NCI-H128 (cell line): ENCODE results near the gene SUPT5H.
"Not testable (repeated sequence)": the region's sequence is repeated elsewhere in the genome, so short reads cannot be mapped to it uniquely, and the experiment has no call there.

Experiments
- DNase-seq: peaks from one replicate; lab custom pipeline; 2025; ENCODE audit not compliant: unreplicated experiment; lab: John Stamatoyannopoulos, UW

The SUPT5H gene

DNA sequence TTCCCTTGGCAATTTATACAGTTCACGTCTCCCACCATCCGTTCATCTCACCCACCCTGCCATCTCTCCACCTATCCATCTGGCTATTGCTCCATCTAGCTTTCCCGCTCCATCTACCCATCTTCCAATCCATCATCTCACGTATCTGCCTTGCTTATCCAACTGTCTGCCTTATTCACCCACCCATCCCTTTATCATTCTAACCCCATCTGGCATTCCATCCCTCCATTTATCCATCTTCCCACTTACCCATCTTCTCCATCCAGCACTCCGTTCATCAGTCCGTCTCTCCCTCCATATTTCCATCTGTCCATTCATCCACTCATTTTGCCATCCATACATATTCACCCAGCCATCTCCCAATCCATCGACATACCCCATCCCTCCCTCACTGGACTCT lies 19.6 kb upstream of the SUPT5H start:
- no peak for DNase-seq

DNA sequence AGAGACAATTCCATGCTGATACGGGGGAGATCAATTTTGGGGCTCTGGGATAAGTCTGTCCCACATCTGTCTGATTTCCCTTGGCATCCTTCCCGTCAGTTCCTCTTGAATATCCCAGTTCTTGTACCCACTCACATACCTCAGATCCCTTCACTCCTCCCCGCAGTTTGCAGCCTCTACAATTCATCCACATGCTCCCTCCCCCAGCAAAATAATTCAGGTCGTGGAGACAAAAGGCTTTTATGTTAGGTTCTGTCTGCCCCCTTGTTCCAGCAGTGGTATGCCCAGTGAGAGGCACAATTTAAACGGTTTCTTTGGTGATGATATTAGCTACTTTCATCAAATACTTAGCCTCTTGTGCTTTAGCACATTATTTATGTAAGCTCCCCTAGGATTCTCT lies 19.2 kb upstream of the SUPT5H start:
- no peak for DNase-seq

DNA sequence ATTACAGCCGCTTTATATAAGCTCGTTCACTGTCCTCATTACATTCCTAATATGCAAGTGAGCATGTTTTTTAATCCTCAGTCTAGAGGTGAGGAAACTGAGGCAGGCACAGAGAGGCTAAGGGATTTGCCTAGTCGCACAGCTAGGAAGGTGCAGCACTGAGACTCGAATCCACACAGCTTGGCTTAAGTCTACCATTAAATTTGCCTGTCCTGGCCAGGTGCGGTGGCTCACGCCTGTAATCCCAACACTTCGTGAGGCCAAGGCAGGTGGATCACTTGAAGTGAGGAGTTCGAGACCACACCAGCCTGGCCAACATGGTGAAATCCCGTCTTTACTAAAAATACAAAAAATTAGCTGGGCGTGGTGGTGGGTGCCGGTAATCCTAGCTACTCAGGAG lies 17.7 kb upstream of the SUPT5H start:
- no peak for DNase-seq

DNA sequence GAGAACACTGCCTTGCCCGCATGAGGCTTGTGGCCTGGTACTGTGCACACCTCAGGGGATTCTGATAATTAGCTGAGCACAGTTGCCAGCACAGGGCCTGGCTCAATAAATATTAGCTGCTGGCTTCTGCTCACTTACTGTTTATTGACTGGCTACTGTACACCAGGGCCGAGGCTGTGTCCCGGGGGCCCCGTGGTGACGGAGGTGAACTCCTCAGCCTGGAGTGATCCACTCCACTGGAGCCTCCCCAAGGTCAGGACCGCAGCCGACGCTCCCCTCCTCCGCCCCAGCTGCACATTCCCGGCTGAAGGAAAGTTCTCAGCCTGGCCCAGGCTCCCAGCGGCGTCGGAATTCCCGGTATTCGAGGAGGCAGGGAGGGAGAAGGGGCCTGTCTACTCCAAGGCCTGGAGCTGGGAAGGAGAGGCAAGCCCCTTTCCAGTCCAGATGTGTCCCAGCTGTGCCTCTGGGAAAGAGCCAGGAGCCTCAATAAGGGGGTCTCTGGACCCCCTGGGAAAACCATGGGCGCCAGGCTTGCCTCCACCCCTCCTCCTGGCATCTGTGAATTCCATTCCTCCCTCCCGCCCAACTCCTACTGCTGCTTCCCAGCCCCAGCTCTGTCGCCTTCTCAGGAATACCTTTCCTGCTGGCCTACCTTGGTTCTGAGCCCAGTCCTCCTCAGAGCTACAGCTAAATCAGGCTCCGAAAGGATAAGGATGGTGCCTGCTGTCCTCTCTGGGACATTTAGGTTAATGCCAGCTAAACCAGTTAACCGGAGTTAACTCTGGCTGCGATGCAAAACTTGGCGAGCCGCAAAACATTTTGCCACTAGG lies 16.9 kb upstream of the SUPT5H start:
- no peak for DNase-seq

DNA sequence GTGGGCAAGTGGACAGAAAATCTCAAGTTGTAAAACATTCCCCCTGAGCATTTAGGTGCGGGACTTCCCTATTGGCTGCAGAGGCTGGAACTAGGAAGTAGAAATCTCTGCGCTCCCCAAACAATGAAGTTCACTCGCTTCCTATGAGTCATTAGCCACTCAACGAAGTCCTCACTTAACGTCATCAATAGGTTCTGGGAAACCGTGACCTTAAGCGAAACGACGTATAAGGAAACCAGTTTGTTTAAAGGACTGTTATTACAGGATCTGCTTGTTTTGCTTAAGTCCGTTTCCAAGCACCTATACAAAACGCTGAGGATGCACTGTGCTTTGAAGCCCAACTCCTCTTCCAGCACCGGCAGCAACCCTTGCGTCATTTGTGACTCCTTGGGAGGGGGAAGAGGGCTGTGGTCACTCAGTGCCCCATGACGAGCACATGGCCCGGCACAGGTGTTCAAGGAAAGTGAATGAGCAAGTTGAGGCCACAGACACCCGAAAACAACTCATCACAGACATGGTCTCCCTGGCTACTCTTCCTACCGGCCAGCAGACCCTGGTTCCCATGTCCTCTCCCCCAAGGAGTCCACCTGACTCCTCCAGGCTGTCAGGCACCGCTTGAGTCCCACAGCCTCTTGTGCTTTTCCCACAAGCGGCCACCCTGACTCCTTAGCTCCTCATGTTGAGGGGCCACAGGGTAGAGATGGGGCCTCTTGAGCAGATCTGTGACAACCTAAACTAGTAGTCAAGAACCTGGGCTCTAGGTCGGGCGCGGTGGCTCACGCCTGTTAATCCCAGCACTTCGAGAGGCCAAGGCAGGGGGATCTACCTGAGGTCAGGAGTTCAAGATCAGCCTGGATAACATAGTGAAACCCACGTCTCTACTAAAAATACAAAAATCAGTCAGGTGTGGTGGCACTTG lies 14.4 kb upstream of the SUPT5H start:
- DNase-seq: no peak

DNA sequence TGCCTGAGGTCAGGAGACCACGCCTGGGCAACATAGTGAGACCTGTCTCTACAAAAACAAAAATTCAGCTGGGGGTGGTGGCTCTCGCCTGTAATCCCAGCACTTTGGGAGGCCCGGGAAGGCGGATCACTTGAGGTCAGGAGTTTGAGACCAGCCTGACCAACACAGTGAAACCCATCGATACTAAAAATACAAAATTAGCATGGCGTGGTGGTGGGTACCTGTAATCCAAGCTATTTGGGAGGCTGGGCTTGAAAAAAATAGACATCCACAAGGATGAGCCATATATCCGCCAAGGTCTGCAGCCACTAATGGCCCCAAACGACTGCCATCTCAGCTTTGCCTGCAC lies 12.7 kb upstream of the SUPT5H start:
- no peak for DNase-seq

DNA sequence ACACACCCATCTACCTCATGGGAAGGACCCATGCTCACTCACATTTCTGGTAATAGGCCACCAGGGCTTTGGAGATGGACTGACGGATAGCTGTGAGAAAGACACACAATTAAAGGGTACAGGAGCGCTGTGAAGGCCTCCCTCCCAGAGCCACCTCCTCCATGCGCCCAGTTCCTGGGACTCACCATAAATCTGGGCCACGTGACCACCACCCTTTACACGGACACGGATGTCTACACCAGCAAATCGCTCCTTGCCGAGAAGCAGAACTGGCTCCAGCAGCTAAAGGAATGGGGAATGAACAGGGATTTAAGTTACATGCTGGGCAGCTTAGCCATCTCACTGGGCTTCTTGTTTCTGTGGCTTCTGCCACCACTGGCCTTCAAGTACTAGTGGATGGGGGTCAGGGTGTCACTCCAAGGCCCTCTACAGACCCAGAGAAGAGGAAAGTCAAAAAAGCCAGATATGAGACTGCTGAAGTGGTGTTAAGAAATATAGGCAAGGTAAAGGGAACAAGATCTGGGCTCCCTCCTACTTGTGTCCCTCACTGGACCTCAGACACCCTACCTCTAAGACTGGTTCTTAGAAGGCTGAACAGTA lies 11.8 kb upstream of the SUPT5H start:
- no peak for DNase-seq

DNA sequence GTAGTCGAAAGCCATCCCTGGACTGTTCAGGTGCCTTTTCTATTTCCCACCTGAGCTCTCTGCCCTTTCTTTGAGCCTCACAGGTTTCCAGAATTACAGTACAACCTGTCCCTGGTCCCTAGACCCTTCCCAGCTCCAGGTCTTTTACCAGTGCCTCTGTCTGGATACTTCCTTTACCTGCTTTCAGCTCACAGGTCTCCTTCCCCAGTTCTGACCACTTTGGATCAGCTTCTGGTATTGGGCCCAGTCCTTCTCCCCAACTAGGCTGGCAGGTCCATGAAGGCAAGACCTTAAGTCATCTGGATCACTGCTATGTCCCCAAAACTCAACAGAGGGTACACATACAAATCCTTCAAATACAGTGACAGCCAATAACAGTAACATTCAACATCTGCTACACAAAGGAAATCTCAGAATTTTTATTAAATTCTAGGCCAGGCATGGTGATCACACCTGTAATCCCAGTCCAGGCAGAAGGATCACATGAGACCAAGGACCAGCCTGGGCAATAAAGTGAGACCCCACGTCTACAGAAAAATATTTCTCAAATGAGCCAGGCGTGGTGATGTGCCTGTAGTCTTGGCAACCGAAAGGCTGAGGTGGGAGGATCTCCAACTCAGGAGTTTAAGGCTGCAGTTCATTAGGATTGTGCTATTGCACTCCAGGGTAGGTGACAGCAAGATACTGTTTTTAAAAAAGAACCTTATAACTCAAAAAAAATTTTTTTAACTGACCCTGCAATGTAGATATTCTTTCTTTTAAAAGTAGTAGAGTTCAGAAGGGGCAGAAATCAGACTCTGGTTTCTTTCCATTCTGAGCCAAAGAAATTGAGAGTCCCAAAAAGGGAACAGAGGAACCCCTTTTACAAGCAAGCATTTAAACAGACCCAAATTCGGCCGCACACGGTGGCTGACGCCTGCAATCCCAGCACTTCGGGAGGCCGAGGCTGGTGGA lies 11.0 kb upstream of the SUPT5H start:
- no peak for DNase-seq

DNA sequence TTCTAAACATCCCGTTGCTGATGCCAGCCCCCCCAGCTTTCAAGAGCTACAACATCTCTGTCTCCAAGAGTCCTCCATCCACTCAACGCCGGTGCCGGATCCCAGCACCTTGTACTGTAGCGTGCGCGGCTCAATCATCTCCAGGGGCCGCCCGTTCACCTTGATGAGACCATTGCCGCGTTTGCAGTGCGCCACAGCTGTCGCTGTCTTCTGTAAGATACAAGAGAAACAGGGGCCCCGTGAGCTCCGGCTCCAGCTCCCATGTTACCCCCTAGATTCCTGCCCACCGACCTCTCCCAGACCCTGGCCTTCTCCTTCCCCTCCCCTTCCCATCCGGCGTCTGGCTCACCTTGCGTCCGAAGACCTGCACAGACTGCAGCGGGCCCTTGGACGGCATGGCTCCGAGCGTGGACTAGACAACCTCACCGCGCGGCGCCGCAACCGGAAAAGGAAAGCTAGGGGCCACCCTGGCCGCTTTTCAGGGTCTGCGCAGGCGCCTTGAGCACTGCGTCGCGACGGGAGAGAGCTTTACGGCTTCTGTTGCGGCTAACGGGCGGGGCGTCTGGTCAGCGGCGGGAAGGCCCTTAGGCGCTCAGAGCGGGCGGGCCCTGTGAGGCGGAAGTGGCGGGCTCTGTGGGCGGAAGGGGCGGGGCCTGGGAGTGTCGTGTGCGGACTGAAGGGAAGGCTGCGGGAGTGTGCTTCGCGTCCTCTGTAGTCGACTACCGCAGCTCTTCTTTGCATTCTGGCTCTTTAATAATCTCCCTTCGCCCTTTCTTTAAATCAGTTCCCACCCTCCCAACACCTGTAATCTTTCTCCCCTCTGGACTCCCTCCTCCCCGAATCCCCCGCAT lies 9.7 kb upstream of the SUPT5H start, which contains the start of gene RPS16:
TSS of gene RPS16 (minus strand) at position 451 of the 851 bp plus-strand sequence. CDS start at position 397, 54 bp downstream.
- peak; percentile 97 for DNase-seq

DNA sequence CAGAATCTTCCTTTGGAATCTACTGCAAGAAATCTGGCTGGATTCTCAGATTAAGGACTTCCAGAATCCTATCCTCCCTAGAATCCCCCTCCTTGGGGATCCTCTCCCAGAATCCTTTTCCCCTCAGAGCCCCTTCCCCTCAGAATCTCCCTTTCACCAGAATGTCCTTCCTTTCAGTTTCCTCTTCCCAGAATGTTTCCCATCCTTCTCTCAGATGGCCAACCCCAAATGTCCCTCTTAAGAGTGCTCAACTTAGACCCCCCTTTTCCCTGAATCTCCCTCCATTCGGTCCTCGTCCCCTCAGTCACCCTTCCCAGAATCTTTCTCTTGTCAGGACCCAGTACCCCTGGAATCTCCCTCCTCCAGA lies 9.0 kb upstream of the SUPT5H start:
- no peak for DNase-seq

DNA sequence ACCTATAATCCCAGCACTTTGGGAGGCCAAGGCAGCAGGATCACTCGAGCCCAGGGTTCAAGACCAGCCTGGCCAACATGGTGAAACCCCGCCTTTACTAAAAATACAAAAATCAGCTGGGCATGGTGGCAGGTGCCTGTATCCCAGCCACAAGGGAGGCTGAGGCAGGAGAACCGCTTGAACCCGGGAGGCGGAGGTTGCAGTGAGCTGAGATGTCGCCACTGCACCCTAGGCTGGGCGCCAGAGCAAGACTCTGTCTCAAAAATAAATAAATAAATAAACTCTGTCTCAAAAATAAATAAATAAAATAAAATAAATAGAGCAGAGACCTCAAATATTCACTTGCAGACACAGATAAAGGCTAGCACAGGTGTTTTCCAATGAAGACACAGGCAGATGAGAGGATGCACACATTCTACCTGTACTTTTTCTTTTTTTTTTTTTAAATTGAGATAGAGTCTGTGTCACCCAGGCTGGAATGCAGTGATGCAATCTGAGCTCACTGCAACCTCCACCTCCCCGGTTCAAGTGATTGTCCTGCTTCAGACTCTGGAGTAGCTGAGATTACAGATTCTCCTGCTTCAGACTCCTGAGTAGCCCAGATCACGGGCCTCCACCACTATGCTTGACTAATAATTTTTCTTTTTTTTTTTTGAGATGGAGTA lies 7.0 kb upstream of the SUPT5H start:
- no peak for DNase-seq

DNA sequence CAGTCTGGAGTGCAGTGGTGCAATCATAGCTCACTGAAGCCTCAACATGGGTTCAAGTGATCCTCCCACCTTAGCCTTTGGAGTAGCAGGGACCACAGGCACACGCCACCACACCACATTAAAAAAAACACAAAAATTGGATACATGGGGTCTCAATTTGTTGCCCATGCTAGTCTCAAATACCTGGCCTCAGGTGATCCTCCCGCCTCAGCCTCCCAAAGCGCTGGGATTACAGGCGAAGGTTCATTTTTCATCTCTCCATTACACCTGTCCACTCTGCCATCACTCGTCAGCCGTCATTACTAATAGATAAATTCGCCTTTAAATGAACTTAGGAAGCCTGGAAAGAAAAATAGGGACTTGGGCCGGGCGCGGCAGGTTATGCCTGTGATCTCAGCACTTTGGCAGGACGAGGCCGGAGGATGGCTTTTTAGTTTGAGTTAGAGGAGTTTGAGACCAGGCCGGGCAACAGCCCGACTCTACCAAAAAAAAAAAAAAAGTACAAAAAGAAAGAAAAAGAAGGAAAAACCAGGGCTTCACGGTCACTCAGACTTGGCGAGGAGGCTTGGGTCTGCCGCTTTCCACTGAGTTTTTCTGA lies 685 bp upstream of the SUPT5H start:
- DNase-seq: no peak

DNA sequence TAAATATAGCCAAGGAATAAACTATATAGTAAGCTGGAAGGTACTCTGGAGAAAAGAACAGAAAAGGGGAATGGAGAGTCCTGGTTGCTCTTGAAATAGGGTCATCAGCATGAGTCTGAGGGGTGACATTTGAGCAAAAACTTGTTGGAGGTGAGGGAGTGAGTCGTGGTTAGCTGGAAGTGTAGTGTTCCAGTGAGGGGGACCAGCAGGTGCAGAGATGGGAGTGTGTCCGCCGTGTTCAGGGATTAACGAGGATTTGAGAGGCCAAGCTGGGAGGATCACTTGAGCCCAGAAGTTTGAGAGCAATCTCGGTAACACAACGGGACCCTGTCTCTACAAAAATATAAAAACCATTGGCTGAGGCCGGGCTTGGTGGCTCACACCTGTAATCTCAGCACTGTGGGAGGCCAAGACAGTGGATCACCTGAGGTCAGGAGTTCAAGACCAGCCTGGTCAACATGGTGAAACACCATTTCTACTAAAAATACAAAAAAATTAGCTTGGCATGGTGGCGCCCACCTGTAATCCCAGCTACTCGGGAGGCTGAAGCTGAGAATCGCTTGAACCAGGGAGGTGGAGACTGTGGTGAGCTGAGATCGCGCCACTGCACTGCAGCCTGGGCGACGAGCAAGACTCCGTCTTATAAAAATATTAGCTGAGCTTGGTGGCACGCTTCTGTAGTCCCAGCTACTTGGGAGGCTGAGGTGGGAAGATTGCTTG lies 1.1 kb downstream of the SUPT5H start:
- no peak for DNase-seq

DNA sequence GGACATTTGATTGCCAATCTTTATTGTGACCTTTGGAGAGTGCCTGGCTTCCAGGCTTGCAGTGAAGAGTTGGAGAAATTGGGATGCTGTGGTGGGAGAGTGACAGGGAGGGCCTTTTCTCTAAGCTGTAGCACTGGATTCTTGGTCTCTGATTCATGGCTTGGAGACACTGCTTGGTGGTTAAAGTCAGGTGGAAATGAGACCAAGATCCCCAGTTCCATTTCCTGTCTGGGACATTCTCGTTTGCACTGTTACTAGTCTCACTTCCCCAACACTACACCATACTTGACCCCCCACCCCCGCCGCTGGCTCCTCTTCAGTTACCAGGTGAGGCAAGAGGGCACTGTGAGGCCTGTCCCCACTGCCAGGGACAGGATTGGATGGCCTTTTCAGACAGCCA lies 2.9 kb downstream of the SUPT5H start:
- no peak for DNase-seq

DNA sequence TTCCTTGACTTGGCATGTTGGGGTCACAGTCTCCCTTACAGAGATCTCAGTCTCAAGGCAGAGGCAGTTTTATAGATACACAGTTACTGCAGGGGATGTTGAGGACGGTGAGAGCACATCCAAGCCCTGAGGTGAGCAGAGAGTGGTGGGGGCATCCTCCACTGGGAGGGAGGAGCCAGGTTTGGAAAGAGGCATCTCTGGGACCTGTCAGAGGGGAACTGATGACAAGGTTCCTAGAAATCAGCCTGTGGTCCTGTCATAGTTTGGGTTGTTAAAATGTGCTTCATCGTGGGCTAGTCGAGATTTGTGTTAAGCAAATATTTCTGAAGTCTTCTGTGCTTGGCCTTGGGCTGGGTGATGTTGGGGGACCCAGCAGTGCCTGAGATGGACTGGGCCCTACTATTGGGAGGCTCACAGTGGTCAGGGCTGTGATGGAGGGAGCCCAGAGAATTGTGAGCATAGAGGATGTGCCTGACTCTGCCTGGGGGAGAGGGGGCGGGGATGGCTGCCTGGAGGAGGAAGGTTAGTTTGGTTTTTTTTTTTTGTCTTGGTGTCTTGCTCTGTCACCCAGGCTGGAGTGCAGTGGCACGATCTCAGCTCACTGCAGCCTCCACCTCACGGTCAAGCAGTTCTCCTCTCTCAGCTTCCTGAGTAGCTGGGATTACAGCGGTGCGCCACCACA lies 3.9 kb downstream of the SUPT5H start:
- DNase-seq: no peak

DNA sequence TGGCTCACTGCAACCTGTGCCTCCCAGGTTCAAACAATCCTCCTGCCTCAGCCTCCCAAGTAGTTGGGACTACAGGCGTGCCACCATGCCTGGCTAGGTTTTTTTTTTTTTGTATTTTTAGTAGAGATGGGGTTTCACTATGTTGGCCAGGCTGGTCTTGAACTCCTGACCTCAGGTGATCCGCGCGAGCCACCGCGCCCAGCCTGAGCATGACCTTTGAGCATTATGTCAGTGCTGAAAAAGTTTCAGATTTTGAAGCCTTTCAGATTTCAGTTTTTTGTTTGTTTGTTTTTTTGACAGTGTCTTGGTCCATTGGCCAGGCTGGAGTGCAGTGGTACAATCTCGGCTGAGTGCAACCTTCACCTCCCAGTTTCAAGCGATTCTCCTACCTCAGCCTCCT lies 5.9 kb downstream of the SUPT5H start:
- DNase-seq: not testable (repeated sequence)

DNA sequence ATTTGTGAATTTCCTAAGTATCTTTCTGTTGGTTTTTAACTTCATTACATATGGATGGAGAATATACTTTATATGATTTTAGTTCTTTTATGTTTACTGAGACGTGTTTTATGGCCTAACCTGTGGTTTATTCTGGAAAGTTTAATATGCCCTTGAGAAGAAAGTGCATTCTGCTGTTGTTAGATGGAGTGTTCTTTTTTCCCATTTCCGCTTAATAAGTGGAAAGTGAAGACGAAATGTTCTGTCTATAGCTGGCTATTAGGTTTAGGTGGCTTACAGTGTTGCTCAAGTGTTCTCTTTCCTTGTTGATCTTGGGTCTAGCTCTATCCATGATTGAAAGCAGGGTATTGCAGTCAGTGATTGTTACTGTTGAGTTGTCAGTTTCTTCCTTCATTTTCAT lies 18.0 kb downstream of the SUPT5H start:
- DNase-seq: no peak
